Endothelial cell of umbilical vein (primary cell): ENCODE measurements around the gene SH2D6. TPM values are rescaled to one million over a fixed set of nuclear protein-coding genes. Genes with fewer than 3 reads are reported as not detected.

Source experiments
- BruUV-seq: library from RNA; stranded (reverse); fragments of 400-500 nt; replicated peaks from 2 replicates; lab custom pipeline; 2021; lab: Mats Ljungman, UMichigan
- CTCF ChIA-PET: fragments of 300-600, 350-600 bp; sonication (Branson Sonifier 250); formaldehyde crosslinking; loops from one replicate; lab custom pipeline; 2021; ENCODE audit warnings: antibody characterized with exemption, inconsistent platforms; lab: Charles Lee
- POLR2A ChIA-PET: fragments of 300-600, 350-600 bp; sonication (Branson Sonifier 250); formaldehyde crosslinking; loops from one replicate; lab custom pipeline; 2021; ENCODE audit warnings: antibody characterized with exemption, inconsistent platforms; lab: Charles Lee
- DNase-seq: peaks from one replicate; pipeline ENCODE4 v3.0.0-alpha.2; 2011; ENCODE audit warnings: low read depth, low spot score
- FAIRE-seq: peaks from 2 replicates; lab custom pipeline; 2011; peaks lifted over from hg19 to GRCh38; lab: Jason Lieb, UNC
- H2AFZ ChIP-seq: 2 replicates; pipeline ENCODE4 v1.6.0; 2012; ENCODE audit warnings: low read depth, low read length, control low read depth, inconsistent platforms
- H3K27ac ChIP-seq: 2 replicates; pipeline ENCODE4 v1.5.1; 2011; ENCODE audit warnings: low read depth, mild to moderate bottlenecking, control low read depth, low read length, moderate library complexity; ENCODE audit not compliant: insufficient read depth
- H3K27me3 ChIP-seq, 2 experiments: 2 replicates each; pipeline versions ENCODE4 v1.6.0 to v1.6.1; 2011; ENCODE audit warnings: low read length in 2 of 2, mixed read lengths in 1 of 2; ENCODE audit not compliant: control insufficient read depth in 2 of 2, insufficient read depth in 2 of 2
- H3K36me3 ChIP-seq, 2 experiments: 2 replicates in 1 of 2; 3 replicates in 1 of 2; pipeline ENCODE4 v1.5.1; 2011; ENCODE audit warnings: low read length in 2 of 2, mild to moderate bottlenecking in 1 of 2, moderate library complexity in 1 of 2; ENCODE audit not compliant: control insufficient read depth in 2 of 2, insufficient read depth in 2 of 2; ENCODE audit errors: extremely low read depth in 1 of 2
- H3K4me1 ChIP-seq: 3 replicates; pipeline ENCODE4 v1.5.1; 2011; ENCODE audit warnings: mild to moderate bottlenecking, low read length; ENCODE audit not compliant: control insufficient read depth, insufficient read depth; ENCODE audit errors: extremely low read depth
- H3K4me2 ChIP-seq: 2 replicates; pipeline ENCODE4 v1.6.1; 2011; ENCODE audit warnings: low read length, control low read depth, mixed read lengths; ENCODE audit not compliant: insufficient read depth
- H3K4me3 ChIP-seq, 3 experiments: fragments of 200-600 bp in 1 of 3; sonication (generic), shearing (Covaris generic) in 1 of 3; replicated peaks in 1 of 3; 2 replicates each; pipeline ENCODE4 v1.5.1; 2011 to 2016; ENCODE audit warnings: control low read depth in 3 of 3, low read length in 3 of 3, mild to moderate bottlenecking in 2 of 3, inconsistent platforms in 1 of 3, low read depth in 1 of 3, moderate library complexity in 1 of 3; ENCODE audit not compliant: insufficient read depth in 1 of 3
- H3K79me2 ChIP-seq: 2 replicates; pipeline ENCODE4 v1.6.0; 2012; ENCODE audit warnings: low read length, inconsistent platforms; ENCODE audit not compliant: control insufficient read depth, insufficient read depth
- H3K9ac ChIP-seq: replicated peaks from 2 replicates; pipeline ENCODE3; 2011; ENCODE audit warnings: low read length, control low read depth; ENCODE audit not compliant: insufficient read depth; ENCODE audit errors: extremely low read depth
- H3K9me1 ChIP-seq: replicated peaks from 3 replicates; pipeline ENCODE4 v1.6.0; 2011; ENCODE audit warnings: mild to moderate bottlenecking, low read length; ENCODE audit not compliant: control insufficient read depth, insufficient read depth; ENCODE audit errors: extremely low read depth
- H3K9me3 ChIP-seq: replicated peaks from 2 replicates; pipeline ENCODE4 v1.5.1; 2012; ENCODE audit warnings: low read length, inconsistent platforms; ENCODE audit not compliant: control insufficient read depth, insufficient read depth
- H4K20me1 ChIP-seq: replicated peaks from 2 replicates; pipeline ENCODE3; 2011; ENCODE audit warnings: mild to moderate bottlenecking, low read length; ENCODE audit not compliant: control insufficient read depth, insufficient read depth; ENCODE audit errors: extremely low read depth
- CTCF ChIP-seq, 2 donors: IDR thresholded peaks; 1 replicate in 1 of 2; 2 replicates in 1 of 2; pipeline ENCODE4 v1.5.1; 2011; ENCODE audit warnings: low read length in 2 of 2, mild to moderate bottlenecking in 2 of 2, moderate library complexity in 2 of 2, control low read depth in 1 of 2, inconsistent platforms in 1 of 2, low read depth in 1 of 2; ENCODE audit not compliant: insufficient read depth in 1 of 2; ENCODE audit errors: extremely low read depth in 1 of 2
- EZH2 ChIP-seq: IDR thresholded peaks from 2 replicates; pipeline ENCODE4 v1.6.1; 2012; ENCODE audit warnings: borderline replicate concordance, low read depth, mild to moderate bottlenecking, moderate library complexity, low read length, inconsistent platforms; ENCODE audit not compliant: severe bottlenecking
- FOS ChIP-seq: IDR thresholded peaks from 2 replicates; pipeline ENCODE4 v1.6.1; 2011; ENCODE audit warnings: mild to moderate bottlenecking, low read length, moderate library complexity, borderline replicate concordance; ENCODE audit not compliant: insufficient read depth
- GATA2 ChIP-seq: IDR thresholded peaks from 2 replicates; pipeline ENCODE4 v1.7.0; 2011; ENCODE audit warnings: low read depth, mild to moderate bottlenecking, moderate library complexity, mixed read lengths, low read length; ENCODE audit not compliant: insufficient read length, insufficient read depth
- JUN ChIP-seq: IDR thresholded peaks from 2 replicates; pipeline ENCODE4 v1.6.1; 2011; ENCODE audit warnings: borderline replicate concordance, low read depth; ENCODE audit not compliant: insufficient read length, insufficient read depth
- MAX ChIP-seq: IDR thresholded peaks from 2 replicates; pipeline ENCODE4 v1.6.1; 2011; ENCODE audit not compliant: insufficient read depth, insufficient read length
- MYC ChIP-seq: IDR thresholded peaks from one replicate; pipeline ENCODE4 v1.6.1; 2011; ENCODE audit warnings: mild to moderate bottlenecking, low read depth, low read length
- POLR2A ChIP-seq: IDR thresholded peaks from 2 replicates; pipeline ENCODE4 v1.6.1; 2012; ENCODE audit warnings: low read depth, mild to moderate bottlenecking, control low read depth, low read length
- POLR2AphosphoS5 ChIP-seq: IDR thresholded peaks from 2 replicates; pipeline ENCODE4 v1.6.1; 2012; ENCODE audit warnings: low read depth, mild to moderate bottlenecking, control low read depth, low read length, moderate library complexity; ENCODE audit not compliant: insufficient read depth
- dilution Hi-C: fragments of 300-500 bp; cut with MboI; formaldehyde crosslinking; loops from one replicate; pipeline ENCODE4 v1.15.0; 2019; ENCODE audit warnings: low sequenced_read_pairs; ENCODE audit not compliant: extremely low pct_ligation_motif_present
- intact Hi-C: fragments of 100-400 bp; cut with micrococcal nuclease; formaldehyde crosslinking; loops from one replicate; pipeline ENCODE4 v1.10.0; 2022
- polyA plus RNA-seq, 4 experiments: library from polyadenylated mRNA; depleted of rRNA in 3 of 4; stranded (reverse) in 3 of 4; unstranded in 1 of 4; fragments of >200 nt; gene quantifications; 2 replicates each; pipeline versions ENCODE4 v1.2.1 to v1.2.3, GENCODE V29; 2011 to 2012; ENCODE audit warnings: missing spikeins in 1 of 4
- total RNA-seq: library from RNA; stranded (reverse); gene quantifications from 2 replicates; pipeline ENCODE4 v1.2.3, GENCODE V29; 2021

SH2D6 gene
- total and polyA plus RNA-seq, 2 donors (not counting 3 experiments of a cell fraction or from before 2014, with no cell fraction given) = 0.53 TPM; not detected in 1

GRCh38 chr2:85472261-85472660 lies 53.7 kb downstream of the SH2D6 start:
- Histone ChIP-seq H3K4me3 (no peak overlapping the region), H3K36me3 (no peaks in the 10 kb centered on the region), H2AFZ (no peak overlapping the region), H3K27ac (no peak overlapping the region), H3K9ac (no peak overlapping the region), H3K79me2 (no peaks in the 10 kb centered on the region), H3K4me1 (no peaks in the 10 kb centered on the region), H3K9me1 (no peaks in the 10 kb centered on the region), H4K20me1 (no peaks in the 10 kb centered on the region), H3K4me2 (no peak overlapping the region), H3K27me3 (no peaks in the 10 kb centered on the region), H3K9me3 (no peaks in the 10 kb centered on the region)
- TF ChIP-seq MYC (no peak), FOS (no peak), MAX (no peak), JUN (no peak), POLR2AphosphoS5 (no peak), POLR2A (no peak)
- peak; percentile 21 for FAIRE-seq
- BruUV-seq = no TSS peak
- ChIA-PET CTCF (interaction anchor here (0.6 to 1.2 kb wide), 7 partner anchors 7 to 119 kb away, joined by 3 to 4 read pairs (median 3); partner anchors contain the start of gene MAT2A), POLR2A (interaction anchor here (0.7 to 1.2 kb wide), 3 partner anchors 66 to 73 kb away, joined by 4 to 5 read pairs (median 4); partner anchors contain the start of gene MAT2A)
- intact Hi-C loops = no loop called here
- DNase-seq = no peak
- dilution Hi-C loops = no loop called here

- ChIA-PET POLR2A (no interaction called here), CTCF (no interaction called here)
- Histone ChIP-seq H2AFZ (no peak overlapping the region), H3K36me3 (no peaks in the 10 kb centered on the region), H3K4me1 (no peaks in the 10 kb centered on the region), H3K9me3 (no peaks in the 10 kb centered on the region), H3K79me2 (no peaks in the 10 kb centered on the region), H3K4me3 (no peak overlapping the region), H3K27me3 (no peaks in the 10 kb centered on the region), H3K9ac (no peak overlapping the region), H4K20me1 (no peaks in the 10 kb centered on the region), H3K4me2 (no peak overlapping the region), H3K9me1 (no peaks in the 10 kb centered on the region), H3K27ac (no peak overlapping the region)
- no peak for TF ChIP-seq EZH2
- no peak for TF ChIP-seq POLR2AphosphoS5
- TF ChIP-seq MAX = no peak
- no peak for TF ChIP-seq MYC
- no peak for TF ChIP-seq POLR2A
- TF ChIP-seq CTCF (IDR thresholded peaks at IDR 0.05; ENCODE audit: extremely low read depth in 1 of 2, insufficient read depth in 1 of 2, low read depth in 1 of 2, low read length in 2 of 2) = no peak
- TF ChIP-seq GATA2 = no peak
- no peak for TF ChIP-seq JUN
- TF ChIP-seq FOS = no peak
- no peak for FAIRE-seq
- intact Hi-C loops (no loop called here), dilution Hi-C loops (no loop called here)
- BruUV-seq = no TSS peak
- DNase-seq = no peak
These were observed 57.4 kb downstream of the SH2D6 start for GRCh38 chr2:85475799-85476490.
